HepG2 (cell line): ENCODE data around the gene KCNF1.

Experiments used
- CTCF ChIP-seq: sonication (generic); formaldehyde crosslinking; IDR thresholded peaks from 2 replicates; pipeline ENCODE4 v1.5.0; 2020; ENCODE audit warnings: mild to moderate bottlenecking, missing genetic modification reagents, moderate library complexity
- EZH2 ChIP-seq: conservative IDR thresholded peaks from 2 replicates; pipeline ENCODE4 v1.6.1; 2012; ENCODE audit warnings: mild to moderate bottlenecking, low read depth, low read length, moderate library complexity
- MEIS2 ChIP-seq: sonication (generic); formaldehyde crosslinking; IDR thresholded peaks from 2 replicates; pipeline ENCODE4 v1.9.0; 2021; ENCODE audit warnings: mild to moderate bottlenecking, missing genetic modification reagents

- TF ChIP-seq EZH2 = no peak
- 0 out of 2 replicates have a peak, but pooled peaks have one; percentile 20 for TF ChIP-seq CTCF (CRISPR knock-in tag)
- TF ChIP-seq MEIS2 (CRISPR knock-in tag) = no peak
Observed at GRCh38 chr2:10935953-10936942, 24.5 kb downstream of the KCNF1 start.
